Measurements from ENCODE around the gene KDM4C.

KDM4C gene

GRCh38 chr9:6893350-6894131, 135.8 kb downstream of the KDM4C start:
- no peaks in the 10 kb centered on the region for H3K9me2 ChIP-seq (replicated peaks; ENCODE audit: insufficient read depth, low read length)
- H3K27me3 ChIP-seq (ENCODE audit: low read length) = no peaks in the 10 kb centered on the region
- H4K20me1 ChIP-seq (ENCODE audit: low read depth, low read length) = no peaks in the 10 kb centered on the region
- H2AFZ ChIP-seq (ENCODE audit: low read depth, low read length, severe bottlenecking) = no peak overlapping the region
- H3K79me2 ChIP-seq (ENCODE audit: insufficient read depth, low read length) = no peaks in the 10 kb centered on the region
- no peak overlapping the region for H3K9ac ChIP-seq (ENCODE audit: low read length)
- H3K36me3 ChIP-seq (ENCODE audit: low read length) = peaks cover 18% of the 10 kb centered on the region; the same call in 1 of the 2 replicates
- H3F3A ChIP-seq (ENCODE audit: insufficient read depth) = peaks cover 6% of the 10 kb centered on the region; the same call in 1 of the 2 replicates
- no peaks in the 10 kb centered on the region for H3K9me3 ChIP-seq (ENCODE audit: insufficient read depth, low read length)
- no peak overlapping the region for H3K27ac ChIP-seq (ENCODE audit: low read depth, low read length)
- H3K4me2 ChIP-seq (ENCODE audit: low read depth, low read length, poor library complexity, severe bottlenecking) = no peak overlapping the region
- no peak overlapping the region for H3K4me3 ChIP-seq (ENCODE audit: insufficient read depth, low read length, poor library complexity, severe bottlenecking)
- TF ChIP-seq, protein P1, sequence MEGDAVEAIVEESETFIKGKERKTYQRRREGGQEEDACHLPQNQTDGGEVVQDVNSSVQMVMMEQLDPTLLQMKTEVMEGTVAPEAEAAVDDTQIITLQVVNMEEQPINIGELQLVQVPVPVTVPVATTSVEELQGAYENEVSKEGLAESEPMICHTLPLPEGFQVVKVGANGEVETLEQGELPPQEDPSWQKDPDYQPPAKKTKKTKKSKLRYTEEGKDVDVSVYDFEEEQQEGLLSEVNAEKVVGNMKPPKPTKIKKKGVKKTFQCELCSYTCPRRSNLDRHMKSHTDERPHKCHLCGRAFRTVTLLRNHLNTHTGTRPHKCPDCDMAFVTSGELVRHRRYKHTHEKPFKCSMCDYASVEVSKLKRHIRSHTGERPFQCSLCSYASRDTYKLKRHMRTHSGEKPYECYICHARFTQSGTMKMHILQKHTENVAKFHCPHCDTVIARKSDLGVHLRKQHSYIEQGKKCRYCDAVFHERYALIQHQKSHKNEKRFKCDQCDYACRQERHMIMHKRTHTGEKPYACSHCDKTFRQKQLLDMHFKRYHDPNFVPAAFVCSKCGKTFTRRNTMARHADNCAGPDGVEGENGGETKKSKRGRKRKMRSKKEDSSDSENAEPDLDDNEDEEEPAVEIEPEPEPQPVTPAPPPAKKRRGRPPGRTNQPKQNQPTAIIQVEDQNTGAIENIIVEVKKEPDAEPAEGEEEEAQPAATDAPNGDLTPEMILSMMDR (IDR thresholded peaks at IDR 0.05; ENCODE audit: insufficient read depth, low read length, poor library complexity, severe bottlenecking) = no peak
- TF ChIP-seq EZH2phosphoT487 (conservative IDR thresholded peaks at IDR 0.05; ENCODE audit: low read length) = no peak

DNA sequence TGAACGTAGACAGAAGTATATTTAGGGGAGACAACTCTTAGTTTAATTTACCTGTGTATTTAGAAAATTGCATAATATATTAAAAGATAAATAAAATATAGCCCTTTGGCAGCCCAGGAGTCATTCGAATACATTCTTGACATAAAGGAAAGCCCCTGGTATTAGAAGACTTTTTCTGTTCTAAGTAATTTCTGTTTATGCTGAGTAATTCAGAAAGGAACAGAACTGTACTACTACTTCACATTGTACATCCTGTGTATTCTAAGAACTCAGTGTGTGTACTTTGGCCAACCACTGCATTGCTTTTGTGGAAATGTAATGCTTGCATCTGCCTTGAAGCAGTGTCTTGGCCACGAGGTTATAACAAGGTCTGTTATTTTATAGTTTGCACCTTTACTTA, 136.4 kb downstream of the KDM4C start:
- Histone ChIP-seq H2AFZ (ENCODE audit: low read depth, low read length, severe bottlenecking) (no peak overlapping the region), H3K9me3 (ENCODE audit: insufficient read depth, low read length) (no peaks in the 10 kb centered on the region), H3K36me3 (ENCODE audit: low read length) (peaks cover 18% of the 10 kb centered on the region; the same call in 1 of the 2 replicates), H3K9me2 (replicated peaks; ENCODE audit: insufficient read depth, low read length) (no peaks in the 10 kb centered on the region), H4K20me1 (ENCODE audit: low read depth, low read length) (no peaks in the 10 kb centered on the region), H3K4me2 (ENCODE audit: low read depth, low read length, poor library complexity, severe bottlenecking) (no peak overlapping the region), H3K4me3 (ENCODE audit: insufficient read depth, low read length, poor library complexity, severe bottlenecking) (no peak overlapping the region), H3K9ac (ENCODE audit: low read length) (no peak overlapping the region), H3K79me2 (ENCODE audit: insufficient read depth, low read length) (no peaks in the 10 kb centered on the region), H3F3A (ENCODE audit: insufficient read depth) (peaks cover 6% of the 10 kb centered on the region; the same call in 1 of the 2 replicates), H3K27me3 (ENCODE audit: low read length) (no peaks in the 10 kb centered on the region), H3K27ac (ENCODE audit: low read depth, low read length) (no peak overlapping the region)
- TF ChIP-seq, protein P1 (IDR thresholded peaks at IDR 0.05; ENCODE audit: insufficient read depth, low read length, poor library complexity, severe bottlenecking) = no peak
- no peak for TF ChIP-seq EZH2phosphoT487 (conservative IDR thresholded peaks at IDR 0.05; ENCODE audit: low read length)

- H3K9me2 ChIP-seq (replicated peaks; ENCODE audit: insufficient read depth, low read length) = no peaks in the 10 kb centered on the region
- no peaks in the 10 kb centered on the region for H3K79me2 ChIP-seq (ENCODE audit: insufficient read depth, low read length)
- H3F3A ChIP-seq (ENCODE audit: insufficient read depth) = peaks cover 6% of the 10 kb centered on the region; the same call in 1 of the 2 replicates
- H3K9ac ChIP-seq (ENCODE audit: low read length) = no peak overlapping the region
- peaks cover 18% of the 10 kb centered on the region; the same call in 1 of the 2 replicates for H3K36me3 ChIP-seq (ENCODE audit: low read length)
- no peaks in the 10 kb centered on the region for H3K27me3 ChIP-seq (ENCODE audit: low read length)
- no peak overlapping the region for H3K27ac ChIP-seq (ENCODE audit: low read depth, low read length)
- no peaks in the 10 kb centered on the region for H4K20me1 ChIP-seq (ENCODE audit: low read depth, low read length)
- no peak overlapping the region for H3K4me2 ChIP-seq (ENCODE audit: low read depth, low read length, poor library complexity, severe bottlenecking)
- TF ChIP-seq, protein P1 (IDR thresholded peaks at IDR 0.05; ENCODE audit: insufficient read depth, low read length, poor library complexity, severe bottlenecking) = no peak
- TF ChIP-seq EZH2phosphoT487 (conservative IDR thresholded peaks at IDR 0.05; ENCODE audit: low read length) = no peak
- H3K9me3 ChIP-seq (ENCODE audit: insufficient read depth, low read length) = no peaks in the 10 kb centered on the region
- no peak overlapping the region for H2AFZ ChIP-seq (ENCODE audit: low read depth, low read length, severe bottlenecking)
- H3K4me3 ChIP-seq (ENCODE audit: insufficient read depth, low read length, poor library complexity, severe bottlenecking) = no peak overlapping the region
These were observed 138.0 kb downstream of the KDM4C start for GRCh38 chr9:6895754-6896153.

Data from SU-DHL-6 (cell line).